Glutamatergic neuron (in vitro differentiated cells): ENCODE data around the gene RSRC1. TPM values are rescaled to one million over a fixed set of nuclear protein-coding genes. Genes with fewer than 3 reads are reported as not detected.
"Not testable (repeated sequence)": the region's sequence is repeated elsewhere in the genome, so short reads cannot be mapped to it uniquely, and the experiment has no call there.

Source experiments
- DNase-seq: peaks from one replicate; pipeline ENCODE4 v3.0.0; 2022
- H3K27ac Mint-ChIP-seq: one replicate; pipeline ENCODE4 v1.8.0; 2020; ENCODE audit warnings: mild to moderate bottlenecking, mixed read lengths, inconsistent platforms; ENCODE audit not compliant: unreplicated experiment
- H3K27me3 Mint-ChIP-seq: one replicate; pipeline ENCODE4 v1.8.0; 2020; ENCODE audit warnings: mild to moderate bottlenecking, moderate library complexity, mixed read lengths, inconsistent platforms; ENCODE audit not compliant: unreplicated experiment
- H3K36me3 Mint-ChIP-seq: one replicate; pipeline ENCODE4 v1.8.0; 2020; ENCODE audit warnings: mild to moderate bottlenecking, mixed read lengths, inconsistent platforms; ENCODE audit not compliant: unreplicated experiment
- H3K4me1 Mint-ChIP-seq: one replicate; pipeline ENCODE4 v1.8.0; 2020; ENCODE audit warnings: mild to moderate bottlenecking, low read depth, mixed read lengths, inconsistent platforms; ENCODE audit not compliant: unreplicated experiment
- H3K4me3 Mint-ChIP-seq: one replicate; pipeline ENCODE4 v1.8.0; 2020; ENCODE audit warnings: mild to moderate bottlenecking, mixed read lengths, inconsistent platforms; ENCODE audit not compliant: unreplicated experiment
- H3K9me3 Mint-ChIP-seq: one replicate; pipeline ENCODE4 v1.8.0; 2020; ENCODE audit warnings: mild to moderate bottlenecking, moderate library complexity, mixed read lengths, inconsistent platforms; ENCODE audit not compliant: unreplicated experiment
- total RNA-seq: library from RNA; stranded (reverse); fragmentation: NEBNext Ultra II Directional; extraction: Animal tissue kit (Norgen Biotek cat#: 25700); gene quantifications from one replicate; pipeline ENCODE4 v1.2.1, GENCODE V29; 2021; ENCODE audit not compliant: unreplicated experiment
- TF ChIP-seq, protein P1 (sequence below): fragments of 200-600 bp; sonication (generic); IDR thresholded peaks from one replicate; pipeline ENCODE4 v1.5.0; 2021; ENCODE audit not compliant: partially characterized antibody, unreplicated experiment

The RSRC1 gene
- total RNA-seq, 1 donor from 2014 or later: 93.9 TPM

DNA sequence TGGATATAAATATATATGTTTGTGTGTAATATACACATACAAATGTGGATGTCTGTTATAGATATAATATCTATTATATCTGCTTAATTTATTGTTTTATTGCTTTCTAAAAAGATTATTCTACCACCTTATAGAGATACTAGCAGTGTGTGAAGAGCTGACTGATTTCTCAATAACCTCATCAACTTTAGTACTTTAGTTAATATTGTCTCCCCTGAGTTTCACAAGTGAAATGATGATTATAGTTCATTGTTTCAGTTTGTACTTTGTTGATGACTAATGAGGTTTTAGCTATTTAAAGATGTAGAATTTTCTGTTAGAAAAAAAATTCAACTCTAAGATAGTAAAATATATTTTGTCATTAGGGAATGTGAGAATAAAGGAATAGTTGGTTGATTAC is 11.4 kb downstream of the RSRC1 start:
- H3K4me1 Mint-ChIP-seq: peaks cover 7% of the 10 kb centered on the region
- TF ChIP-seq, protein P1, sequence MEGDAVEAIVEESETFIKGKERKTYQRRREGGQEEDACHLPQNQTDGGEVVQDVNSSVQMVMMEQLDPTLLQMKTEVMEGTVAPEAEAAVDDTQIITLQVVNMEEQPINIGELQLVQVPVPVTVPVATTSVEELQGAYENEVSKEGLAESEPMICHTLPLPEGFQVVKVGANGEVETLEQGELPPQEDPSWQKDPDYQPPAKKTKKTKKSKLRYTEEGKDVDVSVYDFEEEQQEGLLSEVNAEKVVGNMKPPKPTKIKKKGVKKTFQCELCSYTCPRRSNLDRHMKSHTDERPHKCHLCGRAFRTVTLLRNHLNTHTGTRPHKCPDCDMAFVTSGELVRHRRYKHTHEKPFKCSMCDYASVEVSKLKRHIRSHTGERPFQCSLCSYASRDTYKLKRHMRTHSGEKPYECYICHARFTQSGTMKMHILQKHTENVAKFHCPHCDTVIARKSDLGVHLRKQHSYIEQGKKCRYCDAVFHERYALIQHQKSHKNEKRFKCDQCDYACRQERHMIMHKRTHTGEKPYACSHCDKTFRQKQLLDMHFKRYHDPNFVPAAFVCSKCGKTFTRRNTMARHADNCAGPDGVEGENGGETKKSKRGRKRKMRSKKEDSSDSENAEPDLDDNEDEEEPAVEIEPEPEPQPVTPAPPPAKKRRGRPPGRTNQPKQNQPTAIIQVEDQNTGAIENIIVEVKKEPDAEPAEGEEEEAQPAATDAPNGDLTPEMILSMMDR: no peak
- H3K9me3 Mint-ChIP-seq: no peaks in the 10 kb centered on the region
- no peak for DNase-seq
- peaks cover 11% of the 10 kb centered on the region for H3K36me3 Mint-ChIP-seq
- H3K27ac Mint-ChIP-seq: no peak overlapping the region
- no peak overlapping the region for H3K4me3 Mint-ChIP-seq
- H3K27me3 Mint-ChIP-seq: no peaks in the 10 kb centered on the region

DNA sequence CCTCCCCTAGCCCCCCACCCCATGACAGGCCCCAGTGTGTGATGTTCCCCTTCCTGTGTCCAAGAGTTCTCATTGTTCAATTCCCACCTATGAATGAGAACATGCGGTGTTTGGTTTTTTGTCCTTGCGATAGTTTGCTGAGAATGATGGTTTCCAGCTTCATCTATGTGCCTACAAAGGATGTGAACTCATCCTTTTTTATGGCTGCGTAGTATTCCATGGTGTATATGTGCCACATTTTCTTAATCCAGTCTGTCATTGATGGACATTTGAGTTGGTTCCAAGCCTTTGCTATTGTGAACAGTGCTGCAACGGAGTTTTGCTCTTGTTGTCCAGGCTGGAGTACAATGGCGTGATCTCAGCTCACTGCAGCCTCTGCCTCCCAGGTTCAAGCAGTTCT is 12.8 kb downstream of the RSRC1 start:
- H3K4me1 Mint-ChIP-seq, DNase-seq, H3K4me3 Mint-ChIP-seq, H3K9me3 Mint-ChIP-seq, H3K27ac Mint-ChIP-seq, H3K27me3 Mint-ChIP-seq: not testable (repeated sequence)
- H3K36me3 Mint-ChIP-seq: peaks cover 25% of the 10 kb centered on the region

DNA sequence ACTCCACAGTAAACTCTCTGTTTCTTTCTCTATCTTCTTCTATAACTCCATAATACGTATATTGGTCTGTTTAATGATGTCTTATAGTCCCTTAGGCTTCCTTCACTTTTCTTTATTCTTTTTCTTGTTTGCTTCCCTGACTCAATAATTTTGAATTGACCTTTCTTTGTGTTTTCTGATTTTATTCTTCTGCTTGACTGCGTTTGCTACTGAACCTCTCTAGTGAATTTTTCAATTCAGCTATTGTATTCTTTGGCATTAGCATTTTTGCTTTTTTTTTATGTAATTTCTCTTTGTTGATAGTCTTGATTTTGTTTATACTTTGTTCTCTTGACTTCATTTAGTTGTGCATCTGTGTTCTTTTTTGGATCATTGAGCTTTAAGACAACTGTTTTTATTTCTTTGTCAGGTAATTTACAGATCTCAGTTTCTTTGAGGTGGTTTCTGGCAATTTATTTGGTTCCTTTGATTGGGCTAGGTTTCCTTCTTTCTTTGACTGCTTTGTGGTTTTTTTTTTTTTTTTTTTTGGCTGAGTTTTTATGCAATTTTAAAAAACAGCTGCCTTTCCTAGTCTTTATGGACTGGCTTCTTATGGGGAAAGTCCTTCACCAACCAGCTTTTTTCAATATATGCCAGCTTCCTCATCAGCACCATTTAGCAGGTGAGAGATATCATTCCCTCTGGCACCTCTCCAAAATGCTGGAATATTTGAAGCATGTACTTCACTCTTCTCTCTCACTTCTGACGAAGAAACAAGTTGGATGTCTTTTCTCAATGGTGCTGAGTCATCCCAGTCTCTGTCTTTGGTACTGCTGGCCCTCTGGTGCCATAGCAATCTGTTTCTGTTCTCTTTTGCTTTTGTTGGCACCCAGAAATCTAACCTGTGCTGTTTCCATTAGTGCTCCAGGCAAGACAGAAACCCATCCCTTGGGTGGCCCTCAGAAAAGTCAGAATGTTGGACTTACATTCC is 17.6 kb downstream of the RSRC1 start:
- Mint-ChIP-seq H3K4me1 (peaks cover 4% of the 10 kb centered on the region), H3K27ac (no peak overlapping the region), H3K9me3 (peaks cover 2% of the 10 kb centered on the region), H3K27me3 (peaks cover 2% of the 10 kb centered on the region), H3K4me3 (no peak overlapping the region), H3K36me3 (peaks cover 36% of the 10 kb centered on the region)
- DNase-seq: no peak
- TF ChIP-seq, protein P1: no peak

DNA sequence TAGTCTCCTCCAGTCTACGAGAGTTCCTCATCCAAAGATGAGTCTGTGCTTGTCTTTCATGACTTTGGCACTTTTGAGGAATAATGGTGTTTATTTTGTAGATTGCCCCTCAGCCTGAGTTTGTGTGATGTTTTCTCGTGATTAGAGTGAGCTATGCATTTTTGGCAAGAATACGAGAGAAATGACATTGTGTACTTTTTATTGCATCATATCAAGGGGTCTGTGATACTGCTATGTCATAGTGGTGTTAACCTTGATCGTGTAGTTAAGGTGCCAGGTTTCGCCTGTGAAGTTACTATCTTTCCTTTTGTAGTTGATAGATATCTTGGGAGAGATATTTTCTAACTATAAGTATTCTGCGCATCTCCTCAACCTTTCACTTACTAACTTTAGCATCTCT is 18.9 kb downstream of the RSRC1 start:
- peaks cover 2% of the 10 kb centered on the region for H3K27me3 Mint-ChIP-seq
- no peak overlapping the region for H3K27ac Mint-ChIP-seq
- H3K4me3 Mint-ChIP-seq: no peak overlapping the region
- DNase-seq: no peak
- peaks cover 36% of the 10 kb centered on the region for H3K36me3 Mint-ChIP-seq
- TF ChIP-seq, protein P1: no peak
- H3K4me1 Mint-ChIP-seq: peaks cover 5% of the 10 kb centered on the region
- H3K9me3 Mint-ChIP-seq: peaks cover 2% of the 10 kb centered on the region

DNA sequence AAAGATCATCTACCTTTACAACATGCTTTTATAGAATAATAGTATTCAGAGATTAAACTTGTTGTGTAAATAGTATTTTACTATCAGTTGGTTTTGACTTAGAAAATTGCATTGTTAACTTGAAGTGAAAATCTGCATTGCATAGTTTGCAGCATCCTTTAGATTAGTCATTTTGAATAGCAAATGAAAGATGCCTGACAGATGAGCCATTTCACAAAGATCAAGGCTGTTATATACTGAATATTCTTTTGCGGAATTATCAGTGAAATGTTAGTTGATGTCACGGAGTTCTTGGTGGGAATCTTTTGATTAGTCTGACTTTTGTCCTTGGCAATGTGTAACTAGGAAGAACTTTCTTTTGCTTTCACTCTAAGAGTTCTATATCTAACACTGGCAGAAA is 24.5 kb downstream of the RSRC1 start:
- Mint-ChIP-seq H3K4me1 (peaks cover 5% of the 10 kb centered on the region), H3K27ac (no peak overlapping the region), H3K36me3 (no peaks in the 10 kb centered on the region), H3K9me3 (no peaks in the 10 kb centered on the region), H3K4me3 (no peak overlapping the region), H3K27me3 (no peaks in the 10 kb centered on the region)
- TF ChIP-seq, protein P1: no peak
- no peak for DNase-seq
